Testis (tissue), 3 donors: ENCODE data around the gene SSBP1. TPM values are rescaled to one million over a fixed set of nuclear protein-coding genes. Genes with fewer than 3 reads are reported as not detected.
A peak's percentile ranks its signal among the peaks of the same experiment; 100 is the strongest.
"Not testable (repeated sequence)": the region's sequence is repeated elsewhere in the genome, so short reads cannot be mapped to it uniquely, and the experiment has no call there.

Experiments
- DNase-seq: peaks from one replicate; pipeline ENCODE4 v3.0.0-alpha.2; 2019
- H3K27ac ChIP-seq, 2 donors: fragments of 200-600 bp; sonication (generic); one replicate each; pipeline ENCODE4 v1.5.1; 2019
- H3K27me3 ChIP-seq: fragments of 200-600 bp; sonication (generic); one replicate; pipeline ENCODE4 v1.5.1; 2019
- H3K36me3 ChIP-seq: fragments of 200-600 bp; sonication (generic); one replicate; pipeline ENCODE4 v1.5.1; 2017; ENCODE audit warnings: low read depth; ENCODE audit errors: missing control alignments
- H3K4me1 ChIP-seq: fragments of 200-600 bp; sonication (generic); one replicate; pipeline ENCODE4 v1.5.1; 2019
- H3K4me3 ChIP-seq, 2 donors: fragments of 200-600 bp; sonication (generic); one replicate each; pipeline ENCODE4 v1.5.1; 2017 to 2019
- H3K9me3 ChIP-seq: fragments of 200-600 bp; sonication (generic); one replicate; pipeline ENCODE4 v1.5.1; 2017
- CTCF ChIP-seq, 3 experiments: fragments of 450-650 bp in 2 of 3; fragments of 200-600 bp in 1 of 3; sonication (generic) in 1 of 3; IDR thresholded peaks; one replicate each; pipeline ENCODE4 v1.5.1; 2016 to 2019; ENCODE audit warnings: antibody characterized with exemption in 3 of 3, mild to moderate bottlenecking in 2 of 3, moderate library complexity in 1 of 3
- POLR2A ChIP-seq: fragments of 450-650 bp; IDR thresholded peaks from one replicate; pipeline ENCODE4 v1.6.1; 2017; ENCODE audit warnings: antibody characterized with exemption, mild to moderate bottlenecking, moderate library complexity
- WGBS, 2 donors: methylation state at CpG; one replicate each; pipeline ENCODE4 v1.1.5; 2018; 5-methylcytosine and 5-hydroxymethylcytosine counted together
- intact Hi-C: fragments of 100-400 bp; cut with DNase I; formaldehyde crosslinking; loops from one replicate; pipeline ENCODE4 v1.15.1; 2023; ENCODE audit warnings: low total_unique reads
- polyA plus RNA-seq: library from polyadenylated mRNA; stranded (reverse); fragments of 350-450 nt; fragmentation: Illumina TruSeq; extraction: RNeasy Lipid Tissue Mini Kit (QIAGEN cat#74804); gene quantifications from one replicate; pipeline ENCODE4 v1.2.3, GENCODE V29; 2014; ENCODE audit warnings: low read depth, low replicate concordance; ENCODE audit not compliant: insufficient read depth
- total RNA-seq, 2 donors: library from RNA; depleted of rRNA; stranded (reverse); fragments of >200 nt; gene quantifications; one replicate each; pipeline ENCODE4 v1.2.3, GENCODE V29; 2016

The SSBP1 gene
- total and polyA plus RNA-seq, 3 donors from 2014 or later: 131 to 204 (median 148) TPM

GRCh38 chr7:141754939-141755338 lies 16.8 kb downstream of the SSBP1 start:
- DNase-seq: no peak
- H3K27ac ChIP-seq: no peak overlapping the region
- H3K27me3 ChIP-seq: no peaks in the 10 kb centered on the region
- TF ChIP-seq POLR2A (no peak), CTCF (IDR thresholded peaks at IDR 0.05) (peak in 2 of 3 experiments; percentile 26 to 43)
- no peak overlapping the region for H3K4me3 ChIP-seq
- H3K4me1 ChIP-seq: no peaks in the 10 kb centered on the region
- no peaks in the 10 kb centered on the region for H3K9me3 ChIP-seq
- WGBS, 2 donors: 90 to 95% methylated on average over 6 of the region's 6 CpGs
- H3K36me3 ChIP-seq: no peaks in the 10 kb centered on the region
- intact Hi-C loops: no loop called here

GRCh38 chr7:141763797-141764196 lies 25.6 kb downstream of the SSBP1 start, which contains the start of gene TAS2R3:
TSS of gene TAS2R3 (plus strand) at chr7:141764097. CDS start at chr7:141764159, 62 bp downstream.
- DNase-seq: no peak
- H3K9me3 ChIP-seq: no peaks in the 10 kb centered on the region
- no peak within 1 kb of the TSS for H3K27ac ChIP-seq
- no peaks in the 10 kb centered on the region for H3K4me1 ChIP-seq
- H3K36me3 ChIP-seq: no peaks in the 10 kb centered on the region
- 95 to 96% methylated on average over 3 of the region's 3 CpGs for WGBS, 2 donors
- no peak within 1 kb of the TSS for H3K4me3 ChIP-seq
- no peaks in the 10 kb centered on the region for H3K27me3 ChIP-seq
- intact Hi-C loops: no loop called here
- TF ChIP-seq POLR2A: no peak
- no peak for TF ChIP-seq CTCF (IDR thresholded peaks at IDR 0.05)

DNA sequence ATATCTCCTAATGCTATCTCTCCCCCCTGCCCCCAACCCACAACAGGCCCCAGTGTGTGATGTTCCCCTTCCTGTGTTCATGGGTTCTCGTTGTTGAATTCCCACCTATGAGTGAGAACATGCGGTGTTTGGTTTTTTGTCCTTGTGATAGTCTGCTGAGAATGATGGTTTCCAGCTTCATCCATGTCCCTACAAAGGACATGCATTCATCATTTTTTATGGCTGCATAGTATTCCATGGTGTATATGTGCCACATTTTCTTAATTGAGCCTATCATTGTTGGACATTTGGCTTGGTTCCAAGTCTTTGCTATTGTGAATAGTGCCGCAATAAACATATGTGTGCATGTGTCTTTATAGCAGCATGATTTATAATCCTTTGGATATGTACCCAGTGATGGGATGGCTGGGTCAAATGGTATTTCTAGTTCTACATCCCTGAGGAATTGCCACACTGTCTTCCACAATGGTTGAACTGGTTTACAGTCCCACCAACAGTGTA lies 32.0 kb downstream of the SSBP1 start:
- WGBS, 2 donors: 96 to 99% methylated on average over 3 of the region's 3 CpGs
- H3K4me3 ChIP-seq, intact Hi-C loops, H3K27me3 ChIP-seq, H3K36me3 ChIP-seq, H3K27ac ChIP-seq, H3K9me3 ChIP-seq, H3K4me1 ChIP-seq, DNase-seq: not testable (repeated sequence)

GRCh38 chr7:141776374-141776773 lies 38.2 kb downstream of the SSBP1 start, which contains the start of gene TAS2R4:
TSS of gene TAS2R4 (plus strand) at chr7:141776674. CDS start at chr7:141778489, 1,815 bp downstream.
- Histone ChIP-seq H3K4me3 (no peak within 1 kb of the TSS), H3K9me3 (no peaks in the 10 kb centered on the region), H3K27me3 (no peaks in the 10 kb centered on the region), H3K27ac (no peak within 1 kb of the TSS), H3K36me3 (no peaks in the 10 kb centered on the region), H3K4me1 (no peaks in the 10 kb centered on the region)
- TF ChIP-seq POLR2A (no peak), CTCF (IDR thresholded peaks at IDR 0.05) (no peak)
- WGBS, 2 donors: 94 to 97% methylated on average over 1 of the region's 1 CpG
- intact Hi-C loops: no loop called here
- DNase-seq: no peak

GRCh38 chr7:141785706-141786552 lies 47.8 kb downstream of the SSBP1 start:
- WGBS, 2 donors: 48 to 65% methylated on average over 13 of the region's 13 CpGs

More at GRCh38 chr7:141785706-141786552, 47.8 kb downstream of the SSBP1 start:
- H3K36me3 ChIP-seq: no peaks in the 10 kb centered on the region
- TF ChIP-seq CTCF (IDR thresholded peaks at IDR 0.05) (peak in 2 of 3 experiments; percentile 45 to 82), POLR2A (no peak)
- H3K27me3 ChIP-seq: no peaks in the 10 kb centered on the region
- no peak overlapping the region for H3K27ac ChIP-seq
- intact Hi-C loops: no loop called here
- H3K9me3 ChIP-seq: no peaks in the 10 kb centered on the region
- DNase-seq: peak; percentile 34
- H3K4me1 ChIP-seq: no peaks in the 10 kb centered on the region
- H3K4me3 ChIP-seq: no peak overlapping the region
